Endothelial cell of umbilical vein (primary cell): Measurements from ENCODE around the gene IKZF4. TPM values are rescaled to one million over a fixed set of nuclear protein-coding genes. Genes with fewer than 3 reads are reported as not detected.
"Not testable (repeated sequence)": the region's sequence is repeated elsewhere in the genome, so short reads cannot be mapped to it uniquely, and the experiment has no call there.

Experiments used
- BruUV-seq: library from RNA; stranded (reverse); fragments of 400-500 nt; replicated peaks from 2 replicates; lab custom pipeline; 2021; lab: Mats Ljungman, UMichigan
- CTCF ChIA-PET: fragments of 300-600, 350-600 bp; sonication (Branson Sonifier 250); formaldehyde crosslinking; loops from one replicate; lab custom pipeline; 2021; ENCODE audit warnings: antibody characterized with exemption, inconsistent platforms; lab: Charles Lee
- POLR2A ChIA-PET: fragments of 300-600, 350-600 bp; sonication (Branson Sonifier 250); formaldehyde crosslinking; loops from one replicate; lab custom pipeline; 2021; ENCODE audit warnings: antibody characterized with exemption, inconsistent platforms; lab: Charles Lee
- DNase-seq: peaks from one replicate; pipeline ENCODE4 v3.0.0-alpha.2; 2011; ENCODE audit warnings: low read depth, low spot score
- FAIRE-seq: peaks from 2 replicates; lab custom pipeline; 2011; peaks lifted over from hg19 to GRCh38; lab: Jason Lieb, UNC
- H2AFZ ChIP-seq: 2 replicates; pipeline ENCODE4 v1.6.0; 2012; ENCODE audit warnings: low read depth, low read length, control low read depth, inconsistent platforms
- H3K27ac ChIP-seq: 2 replicates; pipeline ENCODE4 v1.5.1; 2011; ENCODE audit warnings: low read depth, mild to moderate bottlenecking, control low read depth, low read length, moderate library complexity; ENCODE audit not compliant: insufficient read depth
- H3K27me3 ChIP-seq, 2 experiments: 2 replicates each; pipeline versions ENCODE4 v1.6.0 to v1.6.1; 2011; ENCODE audit warnings: low read length in 2 of 2, mixed read lengths in 1 of 2; ENCODE audit not compliant: control insufficient read depth in 2 of 2, insufficient read depth in 2 of 2
- H3K36me3 ChIP-seq, 2 experiments: 2 replicates in 1 of 2; 3 replicates in 1 of 2; pipeline ENCODE4 v1.5.1; 2011; ENCODE audit warnings: low read length in 2 of 2, mild to moderate bottlenecking in 1 of 2, moderate library complexity in 1 of 2; ENCODE audit not compliant: control insufficient read depth in 2 of 2, insufficient read depth in 2 of 2; ENCODE audit errors: extremely low read depth in 1 of 2
- H3K4me1 ChIP-seq: 3 replicates; pipeline ENCODE4 v1.5.1; 2011; ENCODE audit warnings: mild to moderate bottlenecking, low read length; ENCODE audit not compliant: control insufficient read depth, insufficient read depth; ENCODE audit errors: extremely low read depth
- H3K4me2 ChIP-seq: 2 replicates; pipeline ENCODE4 v1.6.1; 2011; ENCODE audit warnings: low read length, control low read depth, mixed read lengths; ENCODE audit not compliant: insufficient read depth
- H3K4me3 ChIP-seq, 3 experiments: fragments of 200-600 bp in 1 of 3; sonication (generic), shearing (Covaris generic) in 1 of 3; replicated peaks in 1 of 3; 2 replicates each; pipeline ENCODE4 v1.5.1; 2011 to 2016; ENCODE audit warnings: control low read depth in 3 of 3, low read length in 3 of 3, mild to moderate bottlenecking in 2 of 3, inconsistent platforms in 1 of 3, low read depth in 1 of 3, moderate library complexity in 1 of 3; ENCODE audit not compliant: insufficient read depth in 1 of 3
- H3K79me2 ChIP-seq: 2 replicates; pipeline ENCODE4 v1.6.0; 2012; ENCODE audit warnings: low read length, inconsistent platforms; ENCODE audit not compliant: control insufficient read depth, insufficient read depth
- H3K9ac ChIP-seq: replicated peaks from 2 replicates; pipeline ENCODE3; 2011; ENCODE audit warnings: low read length, control low read depth; ENCODE audit not compliant: insufficient read depth; ENCODE audit errors: extremely low read depth
- H3K9me1 ChIP-seq: replicated peaks from 3 replicates; pipeline ENCODE4 v1.6.0; 2011; ENCODE audit warnings: mild to moderate bottlenecking, low read length; ENCODE audit not compliant: control insufficient read depth, insufficient read depth; ENCODE audit errors: extremely low read depth
- H3K9me3 ChIP-seq: replicated peaks from 2 replicates; pipeline ENCODE4 v1.5.1; 2012; ENCODE audit warnings: low read length, inconsistent platforms; ENCODE audit not compliant: control insufficient read depth, insufficient read depth
- H4K20me1 ChIP-seq: replicated peaks from 2 replicates; pipeline ENCODE3; 2011; ENCODE audit warnings: mild to moderate bottlenecking, low read length; ENCODE audit not compliant: control insufficient read depth, insufficient read depth; ENCODE audit errors: extremely low read depth
- CTCF ChIP-seq, 2 donors: IDR thresholded peaks; 1 replicate in 1 of 2; 2 replicates in 1 of 2; pipeline ENCODE4 v1.5.1; 2011; ENCODE audit warnings: low read length in 2 of 2, mild to moderate bottlenecking in 2 of 2, moderate library complexity in 2 of 2, control low read depth in 1 of 2, inconsistent platforms in 1 of 2, low read depth in 1 of 2; ENCODE audit not compliant: insufficient read depth in 1 of 2; ENCODE audit errors: extremely low read depth in 1 of 2
- MAX ChIP-seq: IDR thresholded peaks from 2 replicates; pipeline ENCODE4 v1.6.1; 2011; ENCODE audit not compliant: insufficient read depth, insufficient read length
- POLR2AphosphoS5 ChIP-seq: IDR thresholded peaks from 2 replicates; pipeline ENCODE4 v1.6.1; 2012; ENCODE audit warnings: low read depth, mild to moderate bottlenecking, control low read depth, low read length, moderate library complexity; ENCODE audit not compliant: insufficient read depth
- dilution Hi-C: fragments of 300-500 bp; cut with MboI; formaldehyde crosslinking; loops from one replicate; pipeline ENCODE4 v1.15.0; 2019; ENCODE audit warnings: low sequenced_read_pairs; ENCODE audit not compliant: extremely low pct_ligation_motif_present
- intact Hi-C: fragments of 100-400 bp; cut with micrococcal nuclease; formaldehyde crosslinking; loops from one replicate; pipeline ENCODE4 v1.10.0; 2022
- polyA plus RNA-seq, 4 experiments: library from polyadenylated mRNA; depleted of rRNA in 3 of 4; stranded (reverse) in 3 of 4; unstranded in 1 of 4; fragments of >200 nt; gene quantifications; 2 replicates each; pipeline versions ENCODE4 v1.2.1 to v1.2.3, GENCODE V29; 2011 to 2012; ENCODE audit warnings: missing spikeins in 1 of 4
- total RNA-seq: library from RNA; stranded (reverse); gene quantifications from 2 replicates; pipeline ENCODE4 v1.2.3, GENCODE V29; 2021

The IKZF4 gene
- total and polyA plus RNA-seq, 2 donors (not counting 3 experiments of a cell fraction or from before 2014, with no cell fraction given), result 3.4 to 5.4 TPM

DNA sequence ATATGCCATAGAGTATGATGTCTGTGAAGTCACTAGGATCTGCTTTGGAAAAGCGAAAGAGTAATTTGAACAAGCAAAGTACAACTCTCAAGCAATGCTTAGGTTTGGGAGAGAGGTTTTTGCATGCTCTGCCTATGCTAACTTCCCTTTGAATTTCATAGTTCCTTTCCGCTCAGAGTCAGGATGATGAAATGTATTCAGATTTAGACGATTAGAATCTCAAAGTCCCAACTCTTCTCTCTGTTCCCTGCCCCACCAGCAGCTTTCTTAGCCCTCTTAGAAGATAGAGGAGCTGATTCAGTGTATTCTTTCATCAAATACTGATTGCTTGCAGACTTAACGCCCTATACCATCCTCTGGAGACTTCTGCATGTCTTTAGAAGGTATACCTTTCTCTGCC lies 35.5 kb upstream of the IKZF4 start:
- no peaks in the 10 kb centered on the region for H3K9me1 ChIP-seq
- H3K36me3 ChIP-seq, result peaks cover 15 to 17% of the 10 kb centered on the region in 2 experiments
- no peaks in the 10 kb centered on the region for H3K4me1 ChIP-seq
- FAIRE-seq, result no peak
- H3K4me3 ChIP-seq, result no peak overlapping the region
- H2AFZ ChIP-seq, result no peak overlapping the region
- BruUV-seq, result no TSS peak
- no peaks in the 10 kb centered on the region for H3K27me3 ChIP-seq
- H3K9me3 ChIP-seq, result no peaks in the 10 kb centered on the region
- no peak overlapping the region for H3K4me2 ChIP-seq
- dilution Hi-C loops (loop anchor here (10.0 kb wide), 1 partner anchor 231 kb away; no protein-coding TSS in a partner anchor), intact Hi-C loops (no loop called here)
- H3K79me2 ChIP-seq, result peaks cover 9% of the 10 kb centered on the region
- ChIA-PET POLR2A (interaction anchor here (1.2 kb wide), 1 partner anchor 12 kb away, joined by 3 read pairs; the partner anchor contains the start of gene RAB5B), CTCF (interaction anchor here (1.0 to 3.1 kb wide), 5 partner anchors 10 to 247 kb away, joined by 3 to 20 read pairs (median 6); no protein-coding TSS in a partner anchor)
- no peak overlapping the region for H3K27ac ChIP-seq
- H4K20me1 ChIP-seq, result no peaks in the 10 kb centered on the region
- TF ChIP-seq CTCF (IDR thresholded peaks at IDR 0.05; ENCODE audit: extremely low read depth in 1 of 2, insufficient read depth in 1 of 2, low read depth in 1 of 2, low read length in 2 of 2) (no peak), POLR2AphosphoS5 (no peak), MAX (no peak)
- DNase-seq, result no peak
- no peak overlapping the region for H3K9ac ChIP-seq

DNA sequence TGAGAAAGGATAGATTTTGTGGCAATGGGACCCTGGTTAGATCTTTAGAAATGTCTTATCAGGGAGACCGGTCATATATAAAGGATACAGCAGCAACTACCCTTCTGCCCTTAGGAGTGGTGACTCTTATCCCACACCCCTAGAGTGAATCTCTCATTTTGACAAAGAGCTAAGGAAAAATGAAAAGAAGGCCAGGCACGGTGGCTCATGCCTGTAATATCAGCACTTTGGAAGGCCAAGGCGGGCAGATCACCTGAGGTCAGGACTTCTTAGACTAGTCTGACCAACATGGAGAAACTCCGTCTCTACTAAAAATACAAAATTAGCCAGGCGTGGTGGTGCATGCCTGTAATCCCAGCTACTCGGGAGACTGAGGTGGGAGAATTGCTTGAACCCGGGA lies 34.9 kb upstream of the IKZF4 start:
- ChIA-PET CTCF (interaction anchor here (0.6 to 3.1 kb wide), 6 partner anchors 10 to 247 kb away, joined by 3 to 20 read pairs (median 5); partner anchors contain the start of genes RAB5B and SUOX), POLR2A (interaction anchor here (1.2 kb wide), 1 partner anchor 12 kb away, joined by 3 read pairs; the partner anchor contains the start of gene RAB5B)
- H3K4me3 ChIP-seq, H3K4me1 ChIP-seq, H2AFZ ChIP-seq, H3K9ac ChIP-seq, BruUV-seq, intact Hi-C loops, FAIRE-seq, H3K27ac ChIP-seq, H3K79me2 ChIP-seq, DNase-seq, H3K9me1 ChIP-seq, H3K4me2 ChIP-seq, H3K9me3 ChIP-seq, H3K27me3 ChIP-seq, H4K20me1 ChIP-seq: not testable (repeated sequence)
- H3K36me3 ChIP-seq, result peaks cover 17 to 21% of the 10 kb centered on the region in 2 experiments
- dilution Hi-C loops, result loop anchor here (10.0 kb wide), 1 partner anchor 231 kb away; no protein-coding TSS in a partner anchor
